ENCODE data around the gene PDE8B. TPM values are rescaled to one million over a fixed set of nuclear protein-coding genes. Genes with fewer than 3 reads are reported as not detected.

PDE8B gene
- total RNA-seq, 1 donor from 2014 or later: 0.18 TPM

- H3K9me3 ChIP-seq (ENCODE audit: insufficient read depth, low read depth, low read length): no peaks in the 10 kb centered on the region
- Mint-ChIP-seq H3K27me3 (ENCODE audit: low read depth, unreplicated experiment) (no peaks in the 10 kb centered on the region), H3K4me1 (ENCODE audit: low read depth, unreplicated experiment) (peaks cover 13% of the 10 kb centered on the region), H3K27ac (ENCODE audit: unreplicated experiment) (no peak overlapping the region), H3K4me3 (ENCODE audit: unreplicated experiment) (no peak overlapping the region), H3K36me3 (ENCODE audit: low read depth, unreplicated experiment) (peaks cover 9% of the 10 kb centered on the region), H3K9me3 (ENCODE audit: unreplicated experiment) (peaks cover 3% of the 10 kb centered on the region)
- TF ChIP-seq CTCF (IDR thresholded peaks at IDR 0.05; ENCODE audit: insufficient read depth, low read depth, low read length) (no peak), EZH2 (IDR thresholded peaks at IDR 0.05; ENCODE audit: insufficient read depth, low read length) (no peak)
- DNase-seq (ENCODE audit: low read depth) (no peak), FAIRE-seq (no peak)
- H3K79me2 ChIP-seq (ENCODE audit: insufficient read depth, low read length): no peaks in the 10 kb centered on the region
- H3K36me3 ChIP-seq (ENCODE audit: insufficient read depth, low read length): peaks cover 6% of the 10 kb centered on the region
- no peak overlapping the region for H3K4me3 ChIP-seq (ENCODE audit: insufficient read depth, low read depth, low read length)
- H2AFZ ChIP-seq (ENCODE audit: low read depth, low read length): no peak overlapping the region
- H3K27me3 ChIP-seq (ENCODE audit: insufficient read depth, low read length): no peaks in the 10 kb centered on the region
- no peak overlapping the region for H3K4me2 ChIP-seq (ENCODE audit: low read length)
- no peak overlapping the region for H3K27ac ChIP-seq (ENCODE audit: low read depth, low read length)
- H3K4me1 ChIP-seq (ENCODE audit: insufficient read depth, low read length): peaks cover 19% of the 10 kb centered on the region
- H3K9ac ChIP-seq (ENCODE audit: low read length): no peak overlapping the region
- H4K20me1 ChIP-seq (ENCODE audit: insufficient read depth, low read length): no peaks in the 10 kb centered on the region
Measured at GRCh38 chr5:77425420-77425819, 214.9 kb downstream of the PDE8B start.

GRCh38 chr5:77425998-77426659, 215.6 kb downstream of the PDE8B start:
- no peak for FAIRE-seq

More at GRCh38 chr5:77425998-77426659, 215.6 kb downstream of the PDE8B start:
- Histone ChIP-seq H3K27ac (ENCODE audit: low read depth, low read length) (no peak overlapping the region), H3K79me2 (ENCODE audit: insufficient read depth, low read length) (no peaks in the 10 kb centered on the region), H3K4me1 (ENCODE audit: insufficient read depth, low read length) (peaks cover 19% of the 10 kb centered on the region), H3K4me3 (ENCODE audit: insufficient read depth, low read depth, low read length) (no peak overlapping the region), H4K20me1 (ENCODE audit: insufficient read depth, low read length) (no peaks in the 10 kb centered on the region), H3K27me3 (ENCODE audit: insufficient read depth, low read length) (no peaks in the 10 kb centered on the region), H3K4me2 (ENCODE audit: low read length) (peak overlapping the region; percentile 42), H3K9me3 (ENCODE audit: insufficient read depth, low read depth, low read length) (no peaks in the 10 kb centered on the region), H3K9ac (ENCODE audit: low read length) (no peak overlapping the region), H3K36me3 (ENCODE audit: insufficient read depth, low read length) (peaks cover 7% of the 10 kb centered on the region), H2AFZ (ENCODE audit: low read depth, low read length) (no peak overlapping the region)
- no peak for DNase-seq (ENCODE audit: low read depth)
- H3K27ac Mint-ChIP-seq (ENCODE audit: unreplicated experiment): peak overlapping the region; percentile 91
- peaks cover 11% of the 10 kb centered on the region for H3K36me3 Mint-ChIP-seq (ENCODE audit: low read depth, unreplicated experiment)
- no peak overlapping the region for H3K4me3 Mint-ChIP-seq (ENCODE audit: unreplicated experiment)
- peaks cover 13% of the 10 kb centered on the region for H3K4me1 Mint-ChIP-seq (ENCODE audit: low read depth, unreplicated experiment)
- no peaks in the 10 kb centered on the region for H3K27me3 Mint-ChIP-seq (ENCODE audit: low read depth, unreplicated experiment)
- TF ChIP-seq CTCF (IDR thresholded peaks at IDR 0.05; ENCODE audit: insufficient read depth, low read depth, low read length) (no peak), EZH2 (IDR thresholded peaks at IDR 0.05; ENCODE audit: insufficient read depth, low read length) (no peak)
- peaks cover 3% of the 10 kb centered on the region for H3K9me3 Mint-ChIP-seq (ENCODE audit: unreplicated experiment)
